Effector CD4-positive, alpha-beta T cell (primary cell): ENCODE measurements around the gene DNAJC16.

Experiments
- DNase-seq: peaks from one replicate; pipeline ENCODE4 v3.0.0-alpha.2; 2020

The DNAJC16 gene

DNA sequence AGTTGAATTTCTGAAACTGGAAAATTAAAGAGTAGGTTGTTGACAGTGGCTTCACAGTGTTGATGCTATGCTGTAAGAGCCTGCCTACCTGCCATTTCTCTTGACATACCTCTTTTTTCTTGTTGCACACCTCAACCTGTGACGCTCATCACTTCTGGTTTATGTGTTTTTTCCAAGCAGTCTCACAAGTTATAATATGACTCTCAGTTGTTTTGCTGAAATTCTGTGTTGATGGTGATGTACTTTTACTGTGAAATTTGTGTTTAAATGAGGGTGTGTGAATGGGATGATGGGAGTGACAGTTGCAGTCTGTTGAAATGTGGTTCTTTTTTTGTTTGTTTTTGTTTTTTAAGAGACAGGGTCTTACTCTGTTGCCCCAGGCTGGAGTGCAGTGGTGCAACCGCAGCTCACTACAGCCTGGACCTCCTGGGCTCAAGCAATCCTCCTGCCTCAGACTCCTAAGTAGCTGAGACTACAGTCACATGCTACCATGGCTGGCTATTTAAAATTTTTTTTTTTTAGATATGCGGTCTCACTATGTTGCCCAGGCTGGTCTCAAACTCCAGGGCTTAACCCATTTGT is 97.6 kb downstream of the DNAJC16 start:
- DNase-seq, result no peak

DNA sequence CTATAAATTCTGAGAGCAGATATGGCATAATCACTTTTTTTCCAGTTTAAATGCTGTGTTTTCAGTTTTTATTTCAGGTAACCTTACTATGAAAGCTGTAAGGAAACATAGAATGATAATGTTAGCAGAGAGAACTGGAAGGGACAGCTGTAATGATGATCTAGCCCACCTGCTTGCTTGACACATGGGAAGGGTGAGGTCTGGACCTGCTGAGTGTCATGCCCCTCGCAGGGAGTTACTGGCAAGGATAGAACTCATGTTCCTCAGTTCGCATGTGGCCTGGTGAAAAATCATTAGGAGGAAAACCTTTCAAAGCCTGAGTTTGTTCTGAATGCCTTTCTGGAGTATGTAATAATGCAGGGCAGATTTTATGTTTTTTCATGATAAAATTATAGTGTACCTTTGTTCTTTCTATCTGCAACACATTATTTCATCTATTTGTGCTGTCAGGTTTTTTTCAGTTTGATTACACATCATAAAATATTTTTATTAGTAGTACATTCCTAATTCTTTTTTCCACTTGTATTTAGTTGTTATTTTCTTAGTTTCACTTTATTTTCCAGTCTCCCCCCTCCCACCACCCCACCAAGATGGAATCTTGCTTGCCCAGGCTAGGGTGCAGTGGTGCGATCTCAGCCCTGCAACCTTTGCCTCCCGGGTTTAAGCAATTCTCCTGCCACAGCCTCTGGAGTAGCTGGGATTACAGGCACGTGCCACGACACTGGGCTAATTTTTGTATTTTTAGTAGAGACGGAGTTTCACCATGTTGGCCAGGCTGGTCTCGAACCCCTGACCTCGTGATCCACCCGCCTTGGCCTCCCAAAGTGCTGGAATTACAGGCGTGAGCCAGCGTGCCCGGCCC is 98.6 kb downstream of the DNAJC16 start:
- DNase-seq, result no peak
